ENCODE results near the gene WDR45B.

- TF ChIP-seq CTCF (IDR thresholded peaks at IDR 0.05) (no peak), EZH2 (IDR thresholded peaks at IDR 0.05; ENCODE audit: borderline replicate concordance, insufficient read depth, low read depth, low read length, poor library complexity, severe bottlenecking) (no peak)
Measured at GRCh38 chr17:82596837-82597672, 51.2 kb downstream of the WDR45B start.
